ENCODE measurements around the gene SHISA4.

The SHISA4 gene

DNA sequence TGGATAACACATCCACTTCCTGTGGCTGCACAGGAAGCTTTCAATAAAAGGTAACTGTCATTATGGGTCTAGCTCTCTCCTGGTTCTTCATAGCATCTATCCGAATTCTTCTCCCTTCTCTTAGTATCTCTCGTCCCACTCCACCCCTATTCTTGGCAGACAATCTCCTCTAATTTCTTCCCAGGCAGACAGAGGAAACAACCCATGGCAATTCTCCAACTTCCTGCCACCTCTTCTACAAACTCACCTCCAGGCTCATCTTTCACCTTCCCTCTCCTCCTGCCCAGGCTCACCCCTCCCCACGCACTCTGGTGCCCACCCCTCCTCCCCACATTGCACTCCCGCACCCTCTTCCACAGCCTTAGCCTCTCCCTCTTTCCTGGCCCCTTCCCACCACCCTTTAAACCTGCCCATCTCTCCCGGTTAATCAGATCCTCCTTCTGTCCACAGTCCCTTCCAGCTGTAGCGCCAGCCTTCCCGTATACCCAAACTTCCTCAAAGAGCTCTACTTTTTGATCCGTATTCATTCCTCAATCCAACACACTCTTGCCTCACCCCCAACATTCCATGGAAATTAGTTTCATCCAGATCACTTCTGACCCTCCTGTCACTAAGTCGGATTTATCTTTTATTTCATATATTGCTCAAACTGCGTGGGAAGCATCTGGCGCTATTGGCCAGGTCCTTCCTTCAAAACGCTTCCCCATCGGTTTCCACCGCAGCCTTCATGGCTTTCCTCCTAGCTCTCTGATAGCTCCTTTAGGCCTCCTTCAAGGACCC is 25.9 kb downstream of the SHISA4 start:
- DNase-seq (ENCODE audit: insufficient read length, low spot score) (no peak), FAIRE-seq (no peak)
- no peak for TF ChIP-seq POLR2A (IDR thresholded peaks at IDR 0.05; ENCODE audit: low read depth, low read length)

DNA sequence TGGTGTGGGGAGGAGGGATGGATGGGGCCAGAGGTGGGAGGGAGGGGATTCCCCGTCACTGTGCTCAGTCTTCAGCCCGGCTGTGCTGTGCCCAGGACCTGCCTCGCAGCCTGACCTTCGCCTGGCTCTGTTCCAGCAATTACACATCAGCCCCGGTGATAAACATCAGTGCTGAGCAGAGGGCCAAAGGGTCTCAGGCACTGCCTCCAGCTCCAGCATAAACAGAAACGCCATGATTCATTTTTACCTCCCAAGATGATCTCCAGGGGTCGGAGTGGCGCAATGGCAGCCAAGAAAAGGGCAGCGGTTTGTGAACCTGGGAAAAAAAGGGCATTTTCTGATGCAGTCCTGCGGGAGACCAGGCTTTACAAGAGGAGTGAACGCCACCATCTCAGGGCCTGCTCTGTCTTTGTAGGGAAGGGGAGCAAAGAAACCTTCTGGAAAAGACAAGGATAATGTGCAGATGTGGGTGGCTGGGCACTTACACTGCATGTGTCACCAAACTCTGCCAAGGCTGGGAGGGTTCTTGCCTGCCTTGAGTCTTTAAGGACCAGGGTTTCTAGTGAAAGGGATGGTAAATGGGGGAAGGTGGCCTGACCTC is 28.1 kb downstream of the SHISA4 start:
- TF ChIP-seq POLR2A (IDR thresholded peaks at IDR 0.05; ENCODE audit: low read depth, low read length) = no peak
- no peak for FAIRE-seq
- peak; percentile 83 for DNase-seq (ENCODE audit: insufficient read length, low spot score)

DNA sequence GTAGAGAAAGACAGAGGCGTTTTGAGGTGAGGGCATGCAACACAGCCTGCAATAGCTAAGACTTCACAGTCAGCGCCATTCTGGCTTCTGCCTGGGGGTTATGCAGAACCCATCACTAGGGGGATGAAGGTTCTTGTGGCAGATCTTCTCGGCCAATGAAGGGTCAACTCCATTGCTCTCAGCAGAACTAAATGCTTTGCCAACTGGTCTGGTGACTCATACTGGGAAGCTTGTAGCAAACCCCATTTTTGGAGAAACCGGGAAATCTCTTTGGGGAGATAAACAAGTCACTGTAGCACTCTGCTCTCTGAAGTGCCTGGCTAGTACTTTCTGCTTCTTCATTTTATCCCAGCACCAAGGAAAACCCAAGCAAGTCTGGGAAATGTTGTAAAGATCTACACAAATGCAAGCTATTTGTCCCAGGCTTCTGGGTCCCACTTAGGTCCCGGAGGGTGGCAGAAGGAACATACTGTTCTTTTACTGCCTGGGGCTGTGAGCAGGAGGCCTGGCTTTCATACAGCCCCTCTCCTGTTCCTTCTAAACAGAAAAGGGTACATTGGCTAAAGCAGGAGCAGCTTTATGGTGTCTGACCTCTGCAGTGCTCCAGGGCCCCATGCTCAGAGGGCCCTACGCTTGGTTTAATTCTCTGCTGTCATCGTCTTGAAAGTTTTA is 28.8 kb downstream of the SHISA4 start:
- DNase-seq (ENCODE audit: insufficient read length, low spot score) = no peak
- no peak for TF ChIP-seq POLR2A (IDR thresholded peaks at IDR 0.05; ENCODE audit: low read depth, low read length)
- FAIRE-seq = no peak

DNA sequence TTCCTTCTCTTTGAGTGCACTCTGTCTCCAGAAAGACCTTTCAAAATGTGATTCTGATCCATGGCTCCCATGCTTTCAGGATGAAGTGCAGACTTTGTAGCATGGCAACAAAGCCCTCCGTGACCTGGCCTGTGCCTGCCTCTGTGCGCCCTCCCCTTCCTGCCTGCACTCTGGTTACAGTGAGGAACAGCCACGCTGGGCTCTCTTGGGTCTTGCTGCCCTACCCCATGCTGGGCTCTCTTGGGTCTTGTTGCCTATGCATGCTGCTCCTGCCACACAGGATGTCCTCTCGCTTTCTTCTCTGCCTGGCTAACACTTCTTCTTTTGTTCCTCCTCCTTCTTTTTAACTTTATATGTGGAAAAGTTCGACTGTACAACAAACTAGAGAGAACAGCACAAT is 29.6 kb downstream of the SHISA4 start:
- no peak for DNase-seq (ENCODE audit: insufficient read length, low spot score)
- no peak for TF ChIP-seq POLR2A (IDR thresholded peaks at IDR 0.05; ENCODE audit: low read depth, low read length)
- FAIRE-seq = no peak

DNA sequence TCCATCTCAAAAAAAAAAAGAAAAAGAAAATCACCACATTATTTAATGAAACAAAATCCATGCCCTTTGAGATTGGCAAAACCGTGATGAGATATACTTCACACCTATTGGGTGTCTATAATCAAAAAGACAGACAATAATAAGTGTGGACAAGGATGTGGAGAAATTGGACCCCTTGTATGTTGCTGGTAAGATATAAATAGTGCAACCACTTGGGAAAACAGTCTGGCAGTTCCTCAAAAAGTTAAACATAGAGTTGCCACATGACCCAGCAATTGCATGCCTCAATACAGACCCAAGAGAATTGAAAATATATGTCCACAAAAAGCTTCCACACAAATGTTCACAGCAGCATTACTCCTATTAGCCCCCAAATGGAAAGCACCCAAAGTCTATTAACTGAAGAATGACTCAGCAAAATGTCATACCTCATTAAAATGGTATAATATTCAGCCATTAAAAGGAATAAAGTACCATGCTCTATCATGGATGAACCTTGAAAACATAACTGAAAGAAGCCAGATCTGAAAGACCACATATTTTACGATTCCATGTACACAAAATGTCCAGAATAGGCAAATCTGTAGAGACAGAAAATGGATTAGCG is 33.4 kb downstream of the SHISA4 start:
- DNase-seq (ENCODE audit: insufficient read length, low spot score) (no peak), FAIRE-seq (no peak)
- TF ChIP-seq POLR2A (IDR thresholded peaks at IDR 0.05; ENCODE audit: low read depth, low read length) = no peak

DNA sequence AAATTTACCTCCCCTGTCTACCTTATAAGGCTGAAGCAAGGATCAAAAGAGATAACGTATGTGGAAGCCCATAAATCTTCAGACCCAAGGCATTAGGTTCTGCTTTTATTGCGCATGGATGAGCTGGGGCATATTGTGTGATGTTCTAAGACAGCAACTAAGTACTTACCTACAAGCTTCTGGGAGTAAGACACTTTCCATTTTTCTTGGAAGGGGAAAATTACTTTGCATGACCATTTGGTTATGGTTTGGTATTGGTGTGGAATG is 36.5 kb downstream of the SHISA4 start:
- FAIRE-seq = no peak
- TF ChIP-seq POLR2A (IDR thresholded peaks at IDR 0.05; ENCODE audit: low read depth, low read length) = no peak
- no peak for DNase-seq (ENCODE audit: insufficient read length, low spot score)

DNA sequence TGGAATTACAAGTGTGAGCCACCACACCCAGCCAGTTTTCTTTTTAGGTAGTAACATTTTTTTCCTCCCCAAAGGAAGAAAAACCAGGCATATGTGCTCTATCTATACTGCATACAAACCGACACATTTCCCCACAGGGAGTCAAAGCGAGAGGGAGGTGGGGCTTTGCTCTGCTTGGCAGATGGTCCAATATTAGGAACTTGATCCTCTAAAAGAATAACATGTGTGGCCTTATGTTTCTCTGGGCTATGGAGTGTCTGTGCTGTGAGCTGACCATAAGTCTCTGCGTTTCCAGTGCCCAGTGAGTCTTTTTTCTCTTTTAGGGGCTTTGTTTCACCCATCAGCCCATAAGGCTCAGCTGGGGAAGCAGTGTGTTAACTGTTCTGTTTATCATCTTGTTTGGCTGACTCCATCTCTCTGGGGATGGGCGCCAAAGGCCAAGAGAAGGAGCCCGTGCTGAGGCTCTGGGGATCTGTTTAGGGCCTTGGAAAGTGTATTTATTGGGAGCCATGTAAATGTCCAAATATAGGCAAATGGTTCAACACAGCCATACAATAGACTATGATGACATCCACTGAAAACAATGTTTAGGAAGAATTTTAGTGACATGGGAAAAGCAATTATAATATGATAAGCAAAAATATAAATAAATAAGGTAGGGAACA is 37.4 kb downstream of the SHISA4 start:
- no peak for FAIRE-seq
- DNase-seq (ENCODE audit: insufficient read length, low spot score) = no peak
- TF ChIP-seq POLR2A (IDR thresholded peaks at IDR 0.05; ENCODE audit: low read depth, low read length) = no peak

DNA sequence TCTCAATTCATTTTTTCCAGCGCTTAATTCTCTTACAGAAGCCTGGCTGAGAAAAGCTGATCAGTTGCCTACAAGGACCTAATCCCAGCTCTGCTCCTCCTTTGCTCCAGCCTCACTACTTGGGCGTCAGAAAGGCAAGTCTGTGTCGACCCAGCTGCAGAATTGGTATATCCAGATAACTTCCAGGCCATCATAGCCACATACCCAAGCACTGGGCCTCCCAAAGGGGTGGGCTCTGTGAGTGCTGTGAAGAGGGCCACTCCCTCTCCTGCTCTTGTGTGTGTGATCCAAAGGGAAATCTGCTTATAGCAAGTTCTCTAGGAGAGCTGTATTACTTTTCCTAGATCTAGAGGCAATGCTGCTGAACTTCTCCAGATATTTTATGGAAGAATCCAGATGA is 39.6 kb downstream of the SHISA4 start:
- TF ChIP-seq POLR2A (IDR thresholded peaks at IDR 0.05; ENCODE audit: low read depth, low read length) = no peak
- DNase-seq (ENCODE audit: insufficient read length, low spot score) (no peak), FAIRE-seq (no peak)

DNA sequence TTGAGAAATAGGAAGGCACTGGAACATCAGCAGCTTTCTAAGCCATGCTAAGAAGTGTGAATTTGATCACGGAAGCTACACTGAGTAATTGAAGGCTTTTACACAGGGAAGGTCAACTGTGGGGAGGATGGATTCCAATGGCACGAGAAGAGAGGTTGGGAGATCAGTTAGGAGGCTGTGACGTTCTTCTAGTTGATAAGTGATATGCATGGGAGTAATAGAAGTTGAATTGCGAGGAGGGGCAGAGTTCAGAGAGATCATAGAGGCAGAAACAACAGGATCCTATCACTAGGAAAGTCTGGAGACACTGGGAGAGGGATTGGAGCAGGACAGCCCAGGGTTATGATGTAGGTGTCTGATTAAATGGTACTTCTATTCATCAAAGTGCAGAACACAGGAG is 41.4 kb downstream of the SHISA4 start:
- TF ChIP-seq POLR2A (IDR thresholded peaks at IDR 0.05; ENCODE audit: low read depth, low read length) = no peak
- FAIRE-seq (no peak), DNase-seq (ENCODE audit: insufficient read length, low spot score) (no peak)

DNA sequence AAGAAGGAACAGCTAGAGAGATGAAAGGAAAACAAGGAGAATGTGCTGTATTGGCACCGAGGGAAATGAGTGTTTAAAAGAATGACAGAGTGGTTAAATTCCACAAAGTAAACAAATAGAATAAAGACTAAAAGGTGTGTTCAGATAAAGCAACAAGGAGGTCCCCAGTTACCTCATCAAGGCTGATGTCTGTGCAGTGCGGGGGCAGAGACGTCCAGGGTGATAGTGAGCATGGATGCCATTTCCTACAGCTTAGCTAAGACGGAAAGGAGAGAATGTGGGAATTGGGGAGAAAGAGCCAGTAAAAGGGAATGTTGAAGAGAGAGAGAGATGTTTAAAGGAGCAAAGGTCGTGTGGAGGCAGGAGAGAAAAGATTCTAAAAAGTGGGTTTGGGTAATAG is 42.1 kb downstream of the SHISA4 start:
- TF ChIP-seq POLR2A (IDR thresholded peaks at IDR 0.05; ENCODE audit: low read depth, low read length) = no peak
- no peak for FAIRE-seq
- no peak for DNase-seq (ENCODE audit: insufficient read length, low spot score)

DNA sequence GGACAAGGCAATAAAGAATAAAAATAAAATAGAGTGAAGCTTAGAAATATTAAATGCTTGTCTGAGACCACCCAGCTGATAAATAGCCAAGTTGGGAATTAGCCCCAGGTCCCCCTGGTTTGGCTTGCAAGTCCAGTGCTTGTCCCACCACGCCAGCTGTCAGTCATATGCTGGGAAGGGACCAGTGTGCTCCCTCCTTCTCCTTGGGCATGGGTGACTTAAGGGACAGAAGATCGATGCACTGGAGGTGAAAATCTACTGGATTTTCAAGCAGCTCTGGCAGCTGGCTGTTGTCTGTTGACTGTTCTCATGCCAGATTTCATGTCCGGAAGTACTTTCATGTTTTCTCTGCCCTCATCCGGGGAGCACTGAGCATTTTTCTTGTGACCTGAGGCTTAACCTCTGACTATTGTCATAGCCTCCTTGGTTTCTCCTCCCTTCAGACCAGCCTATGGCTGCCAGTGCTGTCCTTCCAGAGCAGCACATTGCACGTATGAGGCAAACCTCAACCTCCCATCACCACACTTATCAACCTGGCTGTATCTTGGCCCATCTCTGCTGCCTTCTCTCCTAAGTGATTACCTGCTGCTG is 45.2 kb downstream of the SHISA4 start:
- no peak for TF ChIP-seq POLR2A (IDR thresholded peaks at IDR 0.05; ENCODE audit: low read depth, low read length)
- DNase-seq (ENCODE audit: insufficient read length, low spot score) (no peak), FAIRE-seq (no peak)

DNA sequence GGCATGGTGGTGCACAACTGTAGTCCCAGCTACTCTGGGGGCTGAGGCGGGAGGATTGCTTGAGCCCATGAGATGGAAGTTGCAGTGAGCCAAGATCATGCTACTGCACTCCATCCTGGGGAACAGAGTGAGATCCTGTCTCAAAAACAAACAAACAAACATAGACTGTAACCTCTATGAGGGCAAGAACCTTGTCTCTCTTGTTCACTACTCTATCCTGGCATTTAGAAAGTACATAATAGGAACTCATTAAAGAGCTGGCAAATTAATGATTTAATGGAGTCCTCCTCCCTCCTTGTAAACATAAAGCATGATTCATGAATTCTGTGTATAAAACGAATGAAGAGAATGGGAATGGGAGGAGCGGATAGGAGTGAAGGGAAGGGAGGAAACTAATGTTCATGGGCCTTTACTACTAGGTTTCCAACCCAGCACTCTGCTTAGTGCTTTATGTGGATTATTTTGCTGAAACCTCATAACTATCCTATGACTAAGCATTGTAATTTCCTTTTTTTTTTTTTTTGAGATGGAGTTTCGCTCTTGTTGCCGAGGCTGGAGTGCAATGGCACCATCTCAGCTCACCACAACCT is 49.0 kb downstream of the SHISA4 start:
- no peak for TF ChIP-seq POLR2A (IDR thresholded peaks at IDR 0.05; ENCODE audit: low read depth, low read length)
- DNase-seq (ENCODE audit: insufficient read length, low spot score) (no peak), FAIRE-seq (no peak)

DNA sequence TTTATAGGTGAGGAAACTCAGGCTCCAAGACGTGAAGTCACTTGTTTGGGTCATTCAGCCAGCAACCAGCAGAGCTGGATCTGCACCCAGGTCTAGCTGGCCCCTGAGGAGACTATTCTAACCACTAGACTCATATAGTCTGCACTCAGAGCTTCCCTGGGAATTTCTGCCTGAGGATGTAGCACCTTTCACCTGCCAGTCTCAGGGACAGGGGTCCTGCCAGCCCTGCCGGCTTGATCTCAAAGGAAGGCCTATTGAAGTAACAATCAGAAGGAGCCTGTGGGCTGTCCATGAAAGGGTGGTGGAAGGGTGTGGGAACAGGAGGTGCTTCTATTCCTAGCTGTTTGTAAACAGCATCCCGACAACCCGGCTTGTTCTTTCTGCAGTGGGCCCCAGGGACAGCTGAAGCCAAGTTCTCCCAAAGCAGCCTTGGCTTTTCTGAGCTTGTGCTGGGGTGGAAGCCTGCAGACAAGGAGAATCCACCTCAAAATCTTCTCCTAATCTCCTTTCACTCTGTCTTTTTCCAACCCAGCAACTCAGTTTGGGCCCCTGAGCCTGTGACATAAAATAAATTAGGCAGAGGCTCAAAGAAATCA is 49.8 kb downstream of the SHISA4 start:
- DNase-seq (ENCODE audit: insufficient read length, low spot score) = no peak
- TF ChIP-seq POLR2A (IDR thresholded peaks at IDR 0.05; ENCODE audit: low read depth, low read length) = no peak
- no peak for FAIRE-seq
